Measurements from ENCODE around the gene RRP7A. TPM values are rescaled to one million over a fixed set of nuclear protein-coding genes. Genes with fewer than 3 reads are reported as not detected.
"Not testable (repeated sequence)": the region's sequence is repeated elsewhere in the genome, so short reads cannot be mapped to it uniquely, and the experiment has no call there.

Gene RRP7A
- total RNA-seq (61.9 and 83.7 TPM in 2 replicates), polyA plus RNA-seq (34.4 and 35.3 TPM in 2 replicates), polyA minus RNA-seq (29.8 and 33.2 TPM in 2 replicates), Bru-seq, nascent RNA (percentile 82 among the genes with signal in this experiment), BruChase-seq, experiment 1, labeled RNA remaining after a 6-hour chase (percentile 79 among the genes with signal in this experiment), BruChase-seq, experiment 2, labeled RNA remaining after a 2-hour chase (percentile 81 among the genes with signal in this experiment)
- 46.5 and 48.9 TPM in 2 replicates for polyA plus RNA-seq (2011; cell fraction: cytosol; rRNA removed)
- polyA plus RNA-seq (2011; cell fraction: nucleus; rRNA removed), result 35.9 and 36.0 TPM in 2 replicates
- 43.7 and 54.2 TPM in 2 replicates for polyA plus RNA-seq (2012)
- polyA minus RNA-seq (2011; cell fraction: cytosol; rRNA and poly(A)+ RNA removed), result 9.7 TPM
- 16.8 and 21.1 TPM in 2 replicates for polyA minus RNA-seq (2011; cell fraction: nucleus; rRNA and poly(A)+ RNA removed)
- long read RNA-seq, transcript RRP7A-201 (7 exons, 3,801 nt), result major isoform, 345 of 374 reads
- long read RNA-seq, partial matches to known transcripts, result 13 of 374 reads
- long read RNA-seq, other reads (novel, unspliced or antisense), result 16 of 374 reads

DNA sequence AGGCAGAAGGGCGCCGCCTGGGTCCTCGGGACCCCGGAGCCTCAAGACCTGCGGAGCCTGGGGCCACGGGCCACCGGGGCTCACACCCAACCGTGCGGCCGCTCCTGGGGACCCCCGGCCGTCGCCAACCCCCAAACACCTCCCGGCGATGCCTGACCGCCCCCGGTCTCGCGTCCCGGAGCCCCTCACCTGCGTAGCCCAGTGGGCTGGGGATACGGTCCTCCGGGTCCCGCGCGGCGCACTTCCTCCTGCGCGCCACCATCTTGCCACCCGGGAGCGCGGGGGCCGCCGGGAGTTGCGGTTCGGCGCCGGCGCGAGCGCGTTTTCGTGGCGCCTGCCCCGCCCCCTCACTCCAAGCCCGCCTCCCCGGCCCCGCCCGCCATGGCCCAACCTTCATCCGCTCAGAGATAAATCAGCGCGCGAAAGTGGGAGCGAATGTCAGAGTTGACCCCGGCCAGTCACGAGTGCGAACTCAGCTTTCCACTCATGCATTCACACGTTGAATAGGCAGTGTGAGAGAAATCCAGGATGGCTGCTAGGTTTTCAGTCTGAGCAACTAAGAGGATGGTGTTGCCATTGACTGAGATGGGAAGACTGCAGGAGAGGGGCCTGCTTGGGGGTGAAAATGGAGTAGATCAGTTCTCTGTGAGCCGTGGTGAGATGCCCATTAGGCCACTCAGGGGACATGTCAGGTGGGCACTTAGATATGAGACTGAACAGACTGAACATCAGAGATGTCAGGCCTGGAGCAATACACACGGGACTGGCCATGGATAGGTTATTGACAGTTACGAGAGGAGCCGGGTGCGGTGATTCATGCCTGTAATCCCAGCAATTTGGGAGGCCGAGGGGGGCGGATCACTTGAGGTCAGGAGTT is at the start of gene RRP7A:
TSS of gene RRP7A (minus strand) at position 272 of the 877 bp plus-strand sequence. CDS start at position 262, 10 bp downstream.
- Histone ChIP-seq H3K9ac (replicated peaks; ENCODE audit: extremely low read depth, insufficient read depth, low read length) (peak within 1 kb of the TSS; percentile 92), H3K9me1 (replicated peaks; ENCODE audit: control insufficient read depth, extremely low read depth, insufficient read depth, low read length) (no peaks in the 10 kb centered on the region), H4K20me1 (replicated peaks; ENCODE audit: control insufficient read depth, extremely low read depth, insufficient read depth, low read length) (no peaks in the 10 kb centered on the region), H3K9me3 (replicated peaks; ENCODE audit: control insufficient read depth, insufficient read depth, low read length) (no peaks in the 10 kb centered on the region), H3K27me3 (ENCODE audit: control insufficient read depth in 2 of 2, insufficient read depth in 2 of 2, low read length in 2 of 2) (no peaks in the 10 kb centered on the region), H3K4me3 (replicated peaks in 1 of 3; ENCODE audit: insufficient read depth in 1 of 3, low read depth in 1 of 3, low read length in 3 of 3) (peak within 1 kb of the TSS; percentile 60 to 93 (median 78)), H3K79me2 (ENCODE audit: control insufficient read depth, insufficient read depth, low read length) (peaks cover 31% of the 10 kb centered on the region), H3K36me3 (ENCODE audit: control insufficient read depth in 2 of 2, extremely low read depth in 1 of 2, insufficient read depth in 2 of 2, low read length in 2 of 2) (peaks cover 0 to 18% of the 10 kb centered on the region in 2 experiments), H3K4me2 (ENCODE audit: insufficient read depth, low read length) (peak within 1 kb of the TSS; percentile 92), H2AFZ (ENCODE audit: low read depth, low read length) (peak within 1 kb of the TSS; percentile 100), H3K27ac (ENCODE audit: insufficient read depth, low read depth, low read length) (peak within 1 kb of the TSS; percentile 56), H3K4me1 (ENCODE audit: control insufficient read depth, extremely low read depth, insufficient read depth, low read length) (peaks cover 10% of the 10 kb centered on the region)
- intact Hi-C loops (cut with micrococcal nuclease) (loop anchor here (2.0 kb wide), 1 partner anchor 33 kb away; the partner anchor contains the start of gene SERHL2), dilution Hi-C loops (cut with MboI; ENCODE audit: extremely low pct_ligation_motif_present, low sequenced_read_pairs) (no loop called here)
- ChIA-PET POLR2A (no interaction called here), CTCF (no interaction called here)
- BruUV-seq (replicated peaks), result no TSS peak
- FAIRE-seq (peak; percentile 97), DNase-seq (ENCODE audit: low read depth, low spot score) (peak; percentile 79)
- TF ChIP-seq JUN (IDR thresholded peaks at IDR 0.05; ENCODE audit: borderline replicate concordance, insufficient read depth, insufficient read length, low read depth) (no peak), FOS (IDR thresholded peaks at IDR 0.05; ENCODE audit: borderline replicate concordance, insufficient read depth, low read length) (no peak), POLR2AphosphoS5 (IDR thresholded peaks at IDR 0.05; ENCODE audit: insufficient read depth, low read depth, low read length) (peak; percentile 91), POLR2A (IDR thresholded peaks at IDR 0.05; ENCODE audit: low read depth, low read length) (peak; percentile 76), CTCF (IDR thresholded peaks at IDR 0.05; ENCODE audit: extremely low read depth in 1 of 2, insufficient read depth in 1 of 2, low read depth in 1 of 2, low read length in 2 of 2) (no peak)

GRCh38 chr22:42567950-42568349 is 48.4 kb upstream of the RRP7A start:
- CTCF ChIA-PET, POLR2A ChIA-PET, FAIRE-seq: not testable (repeated sequence)

More at GRCh38 chr22:42567950-42568349, 48.4 kb upstream of the RRP7A start:
- H3K4me2 ChIP-seq (ENCODE audit: insufficient read depth, low read length); H3K79me2 ChIP-seq (ENCODE audit: control insufficient read depth, insufficient read depth, low read length); H3K9me3 ChIP-seq (replicated peaks; ENCODE audit: control insufficient read depth, insufficient read depth, low read length); intact Hi-C loops (cut with micrococcal nuclease); H3K9ac ChIP-seq (replicated peaks; ENCODE audit: extremely low read depth, insufficient read depth, low read length); H4K20me1 ChIP-seq (replicated peaks; ENCODE audit: control insufficient read depth, extremely low read depth, insufficient read depth, low read length); dilution Hi-C loops (cut with MboI; ENCODE audit: extremely low pct_ligation_motif_present, low sequenced_read_pairs); H3K9me1 ChIP-seq (replicated peaks; ENCODE audit: control insufficient read depth, extremely low read depth, insufficient read depth, low read length); H2AFZ ChIP-seq (ENCODE audit: low read depth, low read length); H3K27me3 ChIP-seq (ENCODE audit: control insufficient read depth in 2 of 2, insufficient read depth in 2 of 2, low read length in 2 of 2); H3K4me1 ChIP-seq (ENCODE audit: control insufficient read depth, extremely low read depth, insufficient read depth, low read length); BruUV-seq (replicated peaks); H3K27ac ChIP-seq (ENCODE audit: insufficient read depth, low read depth, low read length); H3K36me3 ChIP-seq (ENCODE audit: control insufficient read depth in 2 of 2, extremely low read depth in 1 of 2, insufficient read depth in 2 of 2, low read length in 2 of 2); H3K4me3 ChIP-seq (replicated peaks in 1 of 3; ENCODE audit: insufficient read depth in 1 of 3, low read depth in 1 of 3, low read length in 3 of 3); DNase-seq (ENCODE audit: low read depth, low spot score): not testable (repeated sequence)
